ENCODE data around the gene ZNF366.

The ZNF366 gene

GRCh38 chr5:72451741-72452505, 55.3 kb downstream of the ZNF366 start:
- Histone ChIP-seq H3K27ac (no peak overlapping the region), H3K4me1 (ENCODE audit: low read depth, poor library complexity, severe bottlenecking) (no peaks in the 10 kb centered on the region), H3K4me3 (IDR thresholded peaks at IDR 0.05; ENCODE audit: insufficient read depth, low read depth, low read length) (no peak overlapping the region), H3K79me2 (ENCODE audit: insufficient read depth, low read depth) (no peaks in the 10 kb centered on the region), H3K27me3 (ENCODE audit: insufficient read depth, low read depth) (no peaks in the 10 kb centered on the region), H3K9ac (no peak overlapping the region), H2AFZ (ENCODE audit: low read depth) (no peak overlapping the region), H3K4me2 (no peak overlapping the region), H4K20me1 (ENCODE audit: insufficient read depth) (no peaks in the 10 kb centered on the region), H3K36me3 (ENCODE audit: insufficient read depth) (no peaks in the 10 kb centered on the region)
- no peak for TF ChIP-seq CTCF (conservative IDR thresholded peaks at IDR 0.05; ENCODE audit: low read depth, low read length)

GRCh38 chr5:72448368-72448767, 58.8 kb downstream of the ZNF366 start:
- Histone ChIP-seq H3K4me2 (no peak overlapping the region), H3K79me2 (ENCODE audit: insufficient read depth, low read depth) (no peaks in the 10 kb centered on the region), H3K27ac (no peak overlapping the region), H4K20me1 (ENCODE audit: insufficient read depth) (no peaks in the 10 kb centered on the region), H3K36me3 (ENCODE audit: insufficient read depth) (no peaks in the 10 kb centered on the region), H3K27me3 (ENCODE audit: insufficient read depth, low read depth) (no peaks in the 10 kb centered on the region), H3K9ac (no peak overlapping the region), H3K4me3 (IDR thresholded peaks at IDR 0.05; ENCODE audit: insufficient read depth, low read depth, low read length) (no peak overlapping the region), H3K4me1 (ENCODE audit: low read depth, poor library complexity, severe bottlenecking) (no peaks in the 10 kb centered on the region), H2AFZ (ENCODE audit: low read depth) (no peak overlapping the region)
- TF ChIP-seq CTCF (conservative IDR thresholded peaks at IDR 0.05; ENCODE audit: low read depth, low read length): no peak

GRCh38 chr5:72447751-72448150, 59.5 kb downstream of the ZNF366 start:
- H3K36me3 ChIP-seq (ENCODE audit: insufficient read depth): no peaks in the 10 kb centered on the region
- H3K4me1 ChIP-seq (ENCODE audit: low read depth, poor library complexity, severe bottlenecking): no peaks in the 10 kb centered on the region
- no peak overlapping the region for H3K9ac ChIP-seq
- no peak overlapping the region for H3K4me2 ChIP-seq
- no peaks in the 10 kb centered on the region for H3K79me2 ChIP-seq (ENCODE audit: insufficient read depth, low read depth)
- H2AFZ ChIP-seq (ENCODE audit: low read depth): no peak overlapping the region
- H4K20me1 ChIP-seq (ENCODE audit: insufficient read depth): no peaks in the 10 kb centered on the region
- no peaks in the 10 kb centered on the region for H3K27me3 ChIP-seq (ENCODE audit: insufficient read depth, low read depth)
- H3K27ac ChIP-seq: no peak overlapping the region
- no peak for TF ChIP-seq CTCF (conservative IDR thresholded peaks at IDR 0.05; ENCODE audit: low read depth, low read length)
- H3K4me3 ChIP-seq (IDR thresholded peaks at IDR 0.05; ENCODE audit: insufficient read depth, low read depth, low read length): no peak overlapping the region

GRCh38 chr5:72445969-72446368, 61.2 kb downstream of the ZNF366 start:
- H3K4me2 ChIP-seq: no peak overlapping the region
- H3K36me3 ChIP-seq (ENCODE audit: insufficient read depth): no peaks in the 10 kb centered on the region
- no peak for TF ChIP-seq CTCF (conservative IDR thresholded peaks at IDR 0.05; ENCODE audit: low read depth, low read length)
- no peaks in the 10 kb centered on the region for H4K20me1 ChIP-seq (ENCODE audit: insufficient read depth)
- no peak overlapping the region for H3K27ac ChIP-seq
- H3K9ac ChIP-seq: no peak overlapping the region
- H2AFZ ChIP-seq (ENCODE audit: low read depth): no peak overlapping the region
- no peaks in the 10 kb centered on the region for H3K79me2 ChIP-seq (ENCODE audit: insufficient read depth, low read depth)
- H3K27me3 ChIP-seq (ENCODE audit: insufficient read depth, low read depth): no peaks in the 10 kb centered on the region
- no peak overlapping the region for H3K4me3 ChIP-seq (IDR thresholded peaks at IDR 0.05; ENCODE audit: insufficient read depth, low read depth, low read length)
- no peaks in the 10 kb centered on the region for H3K4me1 ChIP-seq (ENCODE audit: low read depth, poor library complexity, severe bottlenecking)
